Hepatocyte (in vitro differentiated cells): ENCODE results near the gene CYS1.

ENCODE experiments used
- CTCF ChIP-seq: fragments of 200-600 bp; sonication (generic); IDR thresholded peaks from 2 replicates; pipeline ENCODE4 v1.5.1; 2016; ENCODE audit warnings: antibody characterized with exemption, mild to moderate bottlenecking; ENCODE audit not compliant: poor library complexity
- EZH2 ChIP-seq: fragments of 200-600 bp; sonication (generic); IDR thresholded peaks from 2 replicates; pipeline ENCODE4 v1.6.1; 2016; ENCODE audit warnings: antibody characterized with exemption, mild to moderate bottlenecking, borderline replicate concordance

DNA sequence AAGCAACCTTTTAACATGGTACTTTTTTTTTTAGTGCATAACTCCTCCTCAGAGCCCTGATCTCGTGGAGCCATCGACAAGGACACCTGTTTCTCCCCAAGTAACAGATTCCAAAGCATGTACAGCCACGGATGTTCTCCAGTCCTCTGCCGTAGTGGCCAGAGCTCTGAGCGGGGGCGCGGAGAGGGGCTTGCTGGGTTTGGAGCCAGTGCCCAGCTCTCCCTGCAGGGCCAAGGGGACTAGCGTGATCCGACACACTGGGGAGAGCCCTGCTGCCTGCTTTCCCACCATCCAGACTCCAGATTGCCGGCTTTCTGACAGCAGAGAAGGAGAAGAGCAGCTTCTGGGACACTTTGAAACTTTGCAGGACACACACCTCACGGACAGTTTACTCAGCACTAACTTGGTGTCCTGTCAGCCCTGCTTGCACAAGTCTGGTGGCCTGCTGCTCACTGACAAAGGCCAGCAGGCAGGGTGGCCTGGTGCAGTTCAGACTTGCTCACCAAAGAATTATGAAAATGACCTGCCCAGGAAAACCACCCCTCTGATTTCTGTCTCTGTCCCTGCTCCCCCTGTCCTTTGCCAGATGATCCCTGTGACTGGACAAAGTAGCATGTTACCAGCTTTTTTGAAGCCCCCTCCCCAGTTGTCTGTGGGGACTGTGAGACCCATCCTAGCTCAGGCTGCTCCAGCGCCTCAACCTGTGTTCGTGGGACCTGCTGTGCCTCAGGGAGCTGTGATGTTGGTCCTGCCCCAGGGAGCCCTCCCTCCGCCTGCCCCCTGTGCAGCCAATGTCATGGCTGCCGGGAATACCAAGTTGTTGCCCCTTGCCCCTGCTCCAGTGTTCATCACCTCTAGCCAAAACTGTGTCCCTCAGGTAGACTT, 32.4 kb downstream of the CYS1 start:
- no peak for TF ChIP-seq EZH2
- no peak for TF ChIP-seq CTCF
